PC-3 (cell line): ENCODE results near the gene PTPN3.

Experiments
- EZH2 ChIP-seq: fragments of 300-600 bp; sonication (generic); IDR thresholded peaks from one replicate; pipeline ENCODE4 v1.6.1; 2017; ENCODE audit warnings: antibody characterized with exemption, mild to moderate bottlenecking, low read length; ENCODE audit not compliant: unreplicated experiment
- EZH2phosphoT487 ChIP-seq: fragments of 300-600 bp; sonication (generic); IDR thresholded peaks from 2 replicates; pipeline ENCODE4 v1.6.1; 2018; ENCODE audit warnings: mild to moderate bottlenecking, antibody characterized with exemption, low read length, borderline replicate concordance
- TF ChIP-seq, protein P1 (sequence below): fragments of 300-600 bp; sonication (generic); conservative IDR thresholded peaks from 2 replicates; pipeline ENCODE4 v1.5.1; 2017; ENCODE audit warnings: antibody characterized with exemption, low read depth, mild to moderate bottlenecking, low read length

DNA sequence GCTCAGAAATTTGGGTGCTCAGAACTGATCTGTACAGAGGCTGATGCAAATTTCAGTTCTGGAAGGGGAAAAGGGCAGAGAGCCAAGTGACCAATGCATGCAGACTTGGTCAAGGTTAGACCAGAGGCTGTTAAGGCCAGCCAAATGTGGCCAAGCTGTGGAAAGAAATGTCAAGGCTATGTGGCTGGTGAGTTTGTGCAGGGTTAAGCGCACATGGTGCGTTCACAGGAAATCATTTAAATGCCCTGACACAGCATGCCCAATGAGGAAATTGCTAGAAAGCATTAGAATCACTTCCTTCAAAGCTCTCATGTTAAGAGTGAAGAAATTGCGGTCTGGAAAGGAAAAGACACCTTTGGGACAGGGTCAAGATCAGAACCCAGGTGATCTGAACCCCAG lies 58.0 kb downstream of the PTPN3 start:
- TF ChIP-seq, protein P1, sequence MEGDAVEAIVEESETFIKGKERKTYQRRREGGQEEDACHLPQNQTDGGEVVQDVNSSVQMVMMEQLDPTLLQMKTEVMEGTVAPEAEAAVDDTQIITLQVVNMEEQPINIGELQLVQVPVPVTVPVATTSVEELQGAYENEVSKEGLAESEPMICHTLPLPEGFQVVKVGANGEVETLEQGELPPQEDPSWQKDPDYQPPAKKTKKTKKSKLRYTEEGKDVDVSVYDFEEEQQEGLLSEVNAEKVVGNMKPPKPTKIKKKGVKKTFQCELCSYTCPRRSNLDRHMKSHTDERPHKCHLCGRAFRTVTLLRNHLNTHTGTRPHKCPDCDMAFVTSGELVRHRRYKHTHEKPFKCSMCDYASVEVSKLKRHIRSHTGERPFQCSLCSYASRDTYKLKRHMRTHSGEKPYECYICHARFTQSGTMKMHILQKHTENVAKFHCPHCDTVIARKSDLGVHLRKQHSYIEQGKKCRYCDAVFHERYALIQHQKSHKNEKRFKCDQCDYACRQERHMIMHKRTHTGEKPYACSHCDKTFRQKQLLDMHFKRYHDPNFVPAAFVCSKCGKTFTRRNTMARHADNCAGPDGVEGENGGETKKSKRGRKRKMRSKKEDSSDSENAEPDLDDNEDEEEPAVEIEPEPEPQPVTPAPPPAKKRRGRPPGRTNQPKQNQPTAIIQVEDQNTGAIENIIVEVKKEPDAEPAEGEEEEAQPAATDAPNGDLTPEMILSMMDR, result no peak
- TF ChIP-seq EZH2phosphoT487, result no peak
- no peak for TF ChIP-seq EZH2
